Measurements from ENCODE around the gene KRT28.
"Not testable (repeated sequence)": the region's sequence is repeated elsewhere in the genome, so short reads cannot be mapped to it uniquely, and the experiment has no call there.

KRT28 gene

GRCh38 chr17:40753804-40754203 is 46.0 kb downstream of the KRT28 start:
- Histone ChIP-seq H3K4me1 (ENCODE audit: insufficient read depth, low read length, poor library complexity, severe bottlenecking) (peaks cover 8% of the 10 kb centered on the region), H3K9me2 (replicated peaks; ENCODE audit: low read depth, low read length) (no peaks in the 10 kb centered on the region), H3K27me3 (ENCODE audit: insufficient read depth, low read length, poor library complexity, severe bottlenecking) (peaks cover 5% of the 10 kb centered on the region), H3K9ac (ENCODE audit: low read depth, low read length, poor library complexity, severe bottlenecking) (no peak overlapping the region), H2AFZ (ENCODE audit: low read length) (no peak overlapping the region), H3K4me3 (ENCODE audit: low read length, poor library complexity, severe bottlenecking) (no peak overlapping the region), H3F3A (ENCODE audit: low read depth) (no peaks in the 10 kb centered on the region), H3K9me3 (ENCODE audit: insufficient read depth, low read depth, low read length) (no peaks in the 10 kb centered on the region), H3K36me3 (ENCODE audit: insufficient read depth, low read length) (no peaks in the 10 kb centered on the region), H3K4me2 (ENCODE audit: low read depth, low read length, poor library complexity, severe bottlenecking) (no peak overlapping the region), H3K79me2 (ENCODE audit: insufficient read depth, low read length) (no peaks in the 10 kb centered on the region), H4K20me1 (ENCODE audit: insufficient read depth, low read length, poor library complexity, severe bottlenecking) (no peaks in the 10 kb centered on the region)
- no peak for TF ChIP-seq EZH2phosphoT487 (IDR thresholded peaks at IDR 0.05; ENCODE audit: borderline replicate concordance)
- TF ChIP-seq CTCF (conservative IDR thresholded peaks at IDR 0.05; ENCODE audit: low read length), result no peak

- Histone ChIP-seq H2AFZ (ENCODE audit: low read length) (peak overlapping the region; percentile 23; the same call in 1 of the 2 replicates), H3K9me3 (ENCODE audit: insufficient read depth, low read depth, low read length) (no peaks in the 10 kb centered on the region), H3K9ac (ENCODE audit: low read depth, low read length, poor library complexity, severe bottlenecking) (no peak overlapping the region), H3F3A (ENCODE audit: low read depth) (no peaks in the 10 kb centered on the region), H3K4me1 (ENCODE audit: insufficient read depth, low read length, poor library complexity, severe bottlenecking) (peaks cover 8% of the 10 kb centered on the region), H4K20me1 (ENCODE audit: insufficient read depth, low read length, poor library complexity, severe bottlenecking) (no peaks in the 10 kb centered on the region), H3K9me2 (replicated peaks; ENCODE audit: low read depth, low read length) (no peaks in the 10 kb centered on the region), H3K79me2 (ENCODE audit: insufficient read depth, low read length) (no peaks in the 10 kb centered on the region), H3K4me2 (ENCODE audit: low read depth, low read length, poor library complexity, severe bottlenecking) (no peak overlapping the region), H3K4me3 (ENCODE audit: low read length, poor library complexity, severe bottlenecking) (no peak overlapping the region), H3K36me3 (ENCODE audit: insufficient read depth, low read length) (no peaks in the 10 kb centered on the region), H3K27me3 (ENCODE audit: insufficient read depth, low read length, poor library complexity, severe bottlenecking) (peaks cover 5% of the 10 kb centered on the region)
- TF ChIP-seq CTCF (conservative IDR thresholded peaks at IDR 0.05; ENCODE audit: low read length) (no peak), EZH2phosphoT487 (IDR thresholded peaks at IDR 0.05; ENCODE audit: borderline replicate concordance) (no peak)
Measured at GRCh38 chr17:40751065-40751464, 48.7 kb downstream of the KRT28 start.

- Histone ChIP-seq H3K9me3 (ENCODE audit: insufficient read depth, low read depth, low read length) (no peaks in the 10 kb centered on the region), H3K9me2 (replicated peaks; ENCODE audit: low read depth, low read length) (no peaks in the 10 kb centered on the region), H3K36me3 (ENCODE audit: insufficient read depth, low read length) (no peaks in the 10 kb centered on the region), H3K27me3 (ENCODE audit: insufficient read depth, low read length, poor library complexity, severe bottlenecking) (no peaks in the 10 kb centered on the region), H3F3A (ENCODE audit: low read depth) (no peaks in the 10 kb centered on the region), H3K79me2 (ENCODE audit: insufficient read depth, low read length) (no peaks in the 10 kb centered on the region), H3K4me2 (ENCODE audit: low read depth, low read length, poor library complexity, severe bottlenecking) (no peak overlapping the region), H3K4me1 (ENCODE audit: insufficient read depth, low read length, poor library complexity, severe bottlenecking) (peaks cover 8% of the 10 kb centered on the region), H2AFZ (ENCODE audit: low read length) (no peak overlapping the region), H3K4me3 (ENCODE audit: low read length, poor library complexity, severe bottlenecking) (no peak overlapping the region), H3K9ac (ENCODE audit: low read depth, low read length, poor library complexity, severe bottlenecking) (no peak overlapping the region), H4K20me1 (ENCODE audit: insufficient read depth, low read length, poor library complexity, severe bottlenecking) (no peaks in the 10 kb centered on the region)
- TF ChIP-seq EZH2phosphoT487 (IDR thresholded peaks at IDR 0.05; ENCODE audit: borderline replicate concordance), result no peak
- no peak for TF ChIP-seq CTCF (conservative IDR thresholded peaks at IDR 0.05; ENCODE audit: low read length)
Measured at GRCh38 chr17:40750391-40750790, 49.4 kb downstream of the KRT28 start.

GRCh38 chr17:40748666-40749065 is 51.1 kb downstream of the KRT28 start:
- H3K4me2 ChIP-seq (ENCODE audit: low read depth, low read length, poor library complexity, severe bottlenecking); H3F3A ChIP-seq (ENCODE audit: low read depth); H3K9me3 ChIP-seq (ENCODE audit: insufficient read depth, low read depth, low read length); H2AFZ ChIP-seq (ENCODE audit: low read length); H3K4me3 ChIP-seq (ENCODE audit: low read length, poor library complexity, severe bottlenecking); H3K79me2 ChIP-seq (ENCODE audit: insufficient read depth, low read length); H3K27me3 ChIP-seq (ENCODE audit: insufficient read depth, low read length, poor library complexity, severe bottlenecking); H3K4me1 ChIP-seq (ENCODE audit: insufficient read depth, low read length, poor library complexity, severe bottlenecking); H4K20me1 ChIP-seq (ENCODE audit: insufficient read depth, low read length, poor library complexity, severe bottlenecking); H3K36me3 ChIP-seq (ENCODE audit: insufficient read depth, low read length); H3K9ac ChIP-seq (ENCODE audit: low read depth, low read length, poor library complexity, severe bottlenecking); H3K9me2 ChIP-seq (replicated peaks; ENCODE audit: low read depth, low read length): not testable (repeated sequence)
